NCI-H526 treated with DMSO at 0.1 percent for 48 hours (cell line): ENCODE measurements around the gene TENT4B.

Experiments used
- DNase-seq: peaks from one replicate; lab custom pipeline; 2025; lab: John Stamatoyannopoulos, UW

TENT4B gene

GRCh38 chr16:50271148-50272041 lies 118.3 kb downstream of the TENT4B start:
- DNase-seq, result no peak

GRCh38 chr16:50272111-50272571 lies 119.0 kb downstream of the TENT4B start:
- DNase-seq, result no peak

- DNase-seq, result no peak
Observed at GRCh38 chr16:50272687-50273381, 119.7 kb downstream of the TENT4B start.

DNA sequence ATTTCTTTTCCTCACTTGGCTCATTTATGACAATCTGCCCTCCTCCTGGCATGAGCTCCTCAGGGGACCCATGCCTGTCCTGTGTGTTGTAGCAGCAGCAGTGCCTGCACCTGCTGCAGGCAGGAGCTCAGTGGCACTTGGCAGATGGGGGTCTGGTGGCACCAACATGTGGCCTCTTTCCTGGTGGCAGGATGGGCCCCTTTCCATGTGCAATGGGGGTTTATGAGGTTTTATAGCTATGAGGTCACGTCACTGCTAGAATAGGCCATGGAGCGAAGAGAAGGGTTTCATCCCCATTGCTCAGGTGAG lies 120.2 kb downstream of the TENT4B start:
- no peak for DNase-seq

GRCh38 chr16:50273888-50274325 lies 120.8 kb downstream of the TENT4B start:
- DNase-seq, result no peak

- DNase-seq, result no peak
Observed at GRCh38 chr16:50274326-50275097, 121.4 kb downstream of the TENT4B start.

DNA sequence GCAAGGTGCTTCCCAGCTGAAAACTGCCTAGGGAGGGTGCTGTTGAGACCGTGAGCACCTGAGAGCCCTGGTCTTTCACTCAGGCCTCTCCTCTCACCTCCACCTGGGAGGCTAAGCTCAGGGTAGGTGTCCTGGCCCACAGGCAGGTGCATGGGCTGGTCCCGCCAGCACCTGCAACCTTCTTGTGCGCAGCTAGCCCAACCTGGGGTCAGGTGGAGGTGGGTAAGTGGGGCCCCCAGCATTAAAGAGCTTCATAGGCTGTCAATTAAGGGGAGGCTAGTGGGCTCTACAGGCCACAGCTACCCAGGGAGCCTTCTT lies 122.0 kb downstream of the TENT4B start:
- DNase-seq, result no peak

GRCh38 chr16:50275428-50276325 lies 122.6 kb downstream of the TENT4B start:
- DNase-seq, result no peak

- DNase-seq, result no peak
Observed at GRCh38 chr16:50276326-50276640, 123.2 kb downstream of the TENT4B start.

DNA sequence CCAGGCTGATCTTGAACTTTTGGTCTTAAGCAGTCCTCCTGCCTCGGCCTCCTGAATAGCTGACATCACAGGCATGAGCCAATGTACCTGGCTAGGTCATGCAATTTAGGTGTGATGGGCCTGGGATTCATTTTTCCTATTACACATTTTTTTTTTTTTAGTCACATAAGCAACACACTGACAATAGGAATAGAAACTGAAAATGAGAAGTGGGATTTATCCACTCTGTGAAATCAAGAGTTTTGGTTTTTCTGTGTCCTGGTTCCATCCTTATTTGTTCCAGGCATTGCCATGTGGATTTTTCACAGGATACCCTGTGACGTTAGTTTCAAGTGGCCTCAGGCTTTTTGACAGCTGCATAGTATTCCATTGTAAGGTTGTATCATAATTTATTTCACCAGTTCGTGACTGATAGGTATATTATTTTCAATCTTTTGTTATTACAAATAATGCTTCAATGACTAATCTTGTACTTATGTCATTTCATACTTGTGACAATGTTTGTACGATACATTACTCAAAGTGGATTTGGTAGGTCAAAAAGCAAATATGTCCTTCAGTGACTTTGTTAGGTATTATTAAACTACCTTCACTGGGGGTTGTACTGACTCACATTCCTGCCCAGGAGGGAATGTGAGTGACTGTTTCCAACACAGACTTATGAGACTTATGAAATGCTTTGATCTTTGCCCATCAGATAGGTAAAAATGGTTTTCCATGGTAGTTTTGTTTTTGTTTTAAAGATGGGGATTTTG lies 123.9 kb downstream of the TENT4B start:
- DNase-seq, result no peak

DNA sequence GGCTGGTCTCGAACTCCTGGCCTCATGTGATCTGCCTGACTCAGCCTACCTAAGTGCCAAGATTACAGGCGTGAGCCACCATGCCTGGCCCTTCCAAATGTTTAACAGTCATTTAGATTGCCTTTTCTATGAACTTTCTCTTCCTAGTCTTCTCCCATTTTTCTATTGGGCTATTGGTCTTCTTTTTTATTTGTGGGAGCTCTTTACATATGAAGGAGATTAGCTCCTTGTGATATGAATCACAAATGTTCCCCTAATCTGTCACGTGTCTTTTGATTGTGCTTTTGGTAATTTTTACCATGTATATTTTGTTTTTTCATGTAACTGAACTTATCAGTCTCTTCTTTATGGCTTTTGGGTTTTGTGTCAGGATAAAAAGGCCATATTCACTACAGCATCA lies 125.1 kb downstream of the TENT4B start:
- DNase-seq, result no peak

GRCh38 chr16:50279504-50279865 lies 126.4 kb downstream of the TENT4B start:
- no peak for DNase-seq

DNA sequence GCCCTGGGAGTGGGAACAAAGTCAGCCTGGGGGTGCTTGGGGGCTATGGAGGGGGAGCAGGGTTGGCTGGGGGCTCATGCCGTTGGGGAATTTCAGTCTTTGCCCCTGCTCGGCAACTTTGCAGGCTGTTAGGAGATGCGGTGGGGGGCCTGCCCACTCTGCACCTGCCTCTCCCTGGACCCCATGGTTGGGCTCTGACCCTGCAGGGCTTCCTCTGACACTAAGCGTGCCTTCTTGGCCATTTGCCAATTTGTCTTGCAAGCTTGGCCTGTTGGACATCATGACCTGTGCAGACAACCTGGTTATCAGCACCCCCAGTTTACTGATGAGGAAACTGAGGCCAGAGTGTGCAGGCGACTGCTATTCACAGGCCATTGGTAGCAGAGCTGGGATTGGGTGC lies 127.8 kb downstream of the TENT4B start:
- DNase-seq, result no peak
